DND-41 (cell line): Measurements from ENCODE around the gene HEATR1.

Source experiments
- EZH2 ChIP-seq: IDR thresholded peaks from 3 replicates; pipeline ENCODE4 v1.6.1; 2012; ENCODE audit warnings: borderline replicate concordance, low read depth, mild to moderate bottlenecking, moderate library complexity, low read length, inconsistent platforms; ENCODE audit not compliant: severe bottlenecking
- TF ChIP-seq, protein P1 (sequence below): IDR thresholded peaks from 2 replicates; pipeline ENCODE4 v1.5.1; 2012; ENCODE audit warnings: borderline replicate concordance, low read length, moderate library complexity, mild to moderate bottlenecking; ENCODE audit not compliant: poor library complexity, severe bottlenecking; ENCODE audit errors: extremely low read depth

DNA sequence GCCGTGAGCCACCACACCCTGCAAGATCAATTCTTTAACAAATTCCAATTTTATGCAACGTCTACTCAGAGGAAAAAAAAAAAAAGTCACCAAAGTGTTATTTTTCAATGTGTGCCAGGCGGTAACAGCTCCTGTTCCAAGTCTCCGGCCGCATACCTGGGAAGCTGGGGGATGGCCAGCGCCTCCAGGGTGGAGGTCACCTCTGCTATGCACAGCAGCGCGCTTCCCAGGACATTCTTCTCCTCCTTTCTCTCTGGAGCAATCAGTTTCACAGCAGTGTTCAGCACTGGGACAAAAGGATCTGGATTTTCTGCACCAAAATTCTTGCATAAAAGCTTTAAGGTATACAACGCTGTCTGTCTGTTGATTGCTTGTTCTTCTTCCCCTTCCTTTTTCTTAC, 46.2 kb downstream of the HEATR1 start:
- TF ChIP-seq, protein P1, sequence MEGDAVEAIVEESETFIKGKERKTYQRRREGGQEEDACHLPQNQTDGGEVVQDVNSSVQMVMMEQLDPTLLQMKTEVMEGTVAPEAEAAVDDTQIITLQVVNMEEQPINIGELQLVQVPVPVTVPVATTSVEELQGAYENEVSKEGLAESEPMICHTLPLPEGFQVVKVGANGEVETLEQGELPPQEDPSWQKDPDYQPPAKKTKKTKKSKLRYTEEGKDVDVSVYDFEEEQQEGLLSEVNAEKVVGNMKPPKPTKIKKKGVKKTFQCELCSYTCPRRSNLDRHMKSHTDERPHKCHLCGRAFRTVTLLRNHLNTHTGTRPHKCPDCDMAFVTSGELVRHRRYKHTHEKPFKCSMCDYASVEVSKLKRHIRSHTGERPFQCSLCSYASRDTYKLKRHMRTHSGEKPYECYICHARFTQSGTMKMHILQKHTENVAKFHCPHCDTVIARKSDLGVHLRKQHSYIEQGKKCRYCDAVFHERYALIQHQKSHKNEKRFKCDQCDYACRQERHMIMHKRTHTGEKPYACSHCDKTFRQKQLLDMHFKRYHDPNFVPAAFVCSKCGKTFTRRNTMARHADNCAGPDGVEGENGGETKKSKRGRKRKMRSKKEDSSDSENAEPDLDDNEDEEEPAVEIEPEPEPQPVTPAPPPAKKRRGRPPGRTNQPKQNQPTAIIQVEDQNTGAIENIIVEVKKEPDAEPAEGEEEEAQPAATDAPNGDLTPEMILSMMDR, result no peak
- no peak for TF ChIP-seq EZH2
